Activated gamma-delta T cell treated with Interleukin-2 at 50 U/mL for 16 hours (primary cell): ENCODE data around the gene ZC2HC1B.
"Not testable (repeated sequence)": the region's sequence is repeated elsewhere in the genome, so short reads cannot be mapped to it uniquely, and the experiment has no call there.

Experiments
- DNase-seq: peaks from one replicate; pipeline ENCODE4 v3.0.0-alpha.2; 2020

Gene ZC2HC1B

DNA sequence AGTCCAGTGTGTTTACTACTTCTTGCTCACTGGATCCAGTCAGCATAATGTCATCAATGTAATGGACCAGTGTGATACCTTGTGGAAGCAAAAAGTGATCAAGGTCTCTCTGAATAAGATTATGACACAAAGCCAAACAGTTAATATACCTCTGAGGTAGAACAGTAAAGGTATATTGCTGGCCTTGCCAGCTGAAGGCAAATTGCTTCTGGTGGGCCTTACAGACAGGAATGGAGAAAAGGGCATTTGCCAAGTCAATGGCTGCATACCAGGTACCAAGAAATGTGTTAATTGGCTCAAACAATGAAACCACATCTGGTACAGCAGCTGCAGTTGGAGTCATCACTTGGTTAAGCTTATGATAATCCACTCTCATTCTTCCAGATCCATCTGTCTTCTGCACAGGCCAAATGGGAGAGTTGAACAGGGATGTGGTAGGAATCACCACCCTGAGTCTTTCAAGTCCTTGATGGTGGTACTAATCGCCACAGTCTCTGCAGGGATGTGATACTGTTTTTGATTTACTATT lies 7.0 kb downstream of the ZC2HC1B start:
- not testable (repeated sequence) for DNase-seq

DNA sequence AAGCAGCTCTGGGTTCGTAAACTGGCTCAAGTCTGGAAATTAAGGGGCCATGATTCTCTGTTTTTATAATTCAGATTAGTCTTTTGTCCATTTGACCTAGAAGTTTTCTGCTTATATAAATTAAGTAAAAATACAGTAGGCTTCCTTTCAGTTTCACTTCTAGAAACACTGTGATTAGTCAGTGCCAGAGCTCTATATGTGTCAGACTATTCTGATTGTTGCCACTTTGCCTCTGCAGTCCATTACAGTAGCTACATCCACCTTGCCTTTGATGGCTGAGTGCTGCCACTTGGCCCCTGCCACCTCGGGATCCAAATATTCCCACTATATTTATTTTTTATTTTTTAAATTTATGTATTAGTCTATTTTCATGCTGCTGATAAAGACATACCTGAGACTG lies 7.9 kb downstream of the ZC2HC1B start:
- no peak for DNase-seq

DNA sequence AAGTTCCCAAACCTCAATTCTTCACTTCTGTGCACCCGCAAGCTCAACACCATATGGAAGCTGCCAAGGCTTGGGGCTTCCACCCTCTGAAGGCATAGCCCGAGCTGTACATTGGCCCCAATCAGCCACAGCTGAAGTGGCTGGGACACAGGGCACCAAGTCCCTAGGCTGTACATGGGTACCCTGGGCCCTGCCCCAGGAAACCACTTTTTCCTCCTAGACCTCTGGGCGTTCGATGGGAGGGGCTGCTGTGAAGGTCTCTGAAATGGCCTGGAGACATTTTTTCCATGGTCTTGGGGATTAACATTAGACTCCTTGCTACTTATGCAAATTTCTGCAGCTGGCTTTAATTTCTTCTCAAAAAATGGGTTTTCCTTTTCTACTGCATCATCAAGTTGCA lies 9.3 kb downstream of the ZC2HC1B start:
- not testable (repeated sequence) for DNase-seq

- not testable (repeated sequence) for DNase-seq
Observed at GRCh38 chr6:143874503-143874902, 10.2 kb downstream of the ZC2HC1B start.

DNA sequence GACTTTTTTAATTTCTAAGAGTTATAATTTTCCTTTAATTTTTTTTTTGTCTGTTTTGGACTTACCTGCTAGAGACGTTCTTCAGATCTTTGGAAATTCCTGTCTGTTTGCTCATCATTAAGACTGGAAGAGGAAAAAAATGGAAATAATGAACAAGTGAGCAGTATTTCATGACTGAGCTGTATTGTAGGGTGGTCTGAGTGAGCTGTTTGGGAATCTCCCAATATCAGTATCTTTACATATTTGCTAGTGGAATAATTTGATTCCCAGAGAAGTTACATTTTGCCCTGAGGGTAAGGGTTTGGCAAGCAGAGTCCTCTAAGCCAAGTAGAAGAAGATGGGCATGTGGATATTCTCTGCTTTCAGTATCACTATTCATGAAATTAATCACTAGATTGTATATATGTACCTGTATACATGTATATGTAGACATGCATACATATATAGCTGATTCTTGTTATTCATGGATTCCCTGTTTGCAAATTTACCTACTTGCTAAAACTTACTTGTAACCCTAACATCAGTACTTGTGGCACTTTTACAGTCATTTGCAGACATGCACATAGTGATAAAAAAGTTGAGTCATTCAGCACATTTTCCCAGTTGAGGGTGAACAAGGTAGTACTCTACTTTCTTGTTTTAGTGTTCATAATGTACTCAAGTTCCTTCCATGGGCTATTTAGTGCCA lies 13.5 kb downstream of the ZC2HC1B start:
- no peak for DNase-seq

- DNase-seq = no peak
Observed at GRCh38 chr6:143878272-143878760, 14.0 kb downstream of the ZC2HC1B start.

DNA sequence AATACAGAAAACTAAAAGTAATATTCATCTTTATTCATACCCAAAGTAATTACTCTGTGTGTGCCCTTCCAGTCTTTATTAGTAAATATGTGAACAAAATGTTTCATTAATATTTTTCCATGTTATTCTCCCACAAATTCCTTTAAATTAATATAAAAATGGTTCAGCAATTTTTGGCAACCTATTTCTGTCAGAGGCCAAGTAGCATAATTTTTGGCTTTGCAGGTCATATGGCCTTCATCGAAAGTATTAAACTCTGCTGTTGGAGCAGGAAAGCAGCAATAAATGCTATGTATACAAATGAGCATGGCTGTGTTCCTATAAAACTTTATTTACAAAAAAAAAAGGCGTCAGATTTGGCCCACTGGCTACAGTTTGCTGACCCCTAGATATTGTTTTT lies 16.1 kb downstream of the ZC2HC1B start:
- DNase-seq = no peak

DNA sequence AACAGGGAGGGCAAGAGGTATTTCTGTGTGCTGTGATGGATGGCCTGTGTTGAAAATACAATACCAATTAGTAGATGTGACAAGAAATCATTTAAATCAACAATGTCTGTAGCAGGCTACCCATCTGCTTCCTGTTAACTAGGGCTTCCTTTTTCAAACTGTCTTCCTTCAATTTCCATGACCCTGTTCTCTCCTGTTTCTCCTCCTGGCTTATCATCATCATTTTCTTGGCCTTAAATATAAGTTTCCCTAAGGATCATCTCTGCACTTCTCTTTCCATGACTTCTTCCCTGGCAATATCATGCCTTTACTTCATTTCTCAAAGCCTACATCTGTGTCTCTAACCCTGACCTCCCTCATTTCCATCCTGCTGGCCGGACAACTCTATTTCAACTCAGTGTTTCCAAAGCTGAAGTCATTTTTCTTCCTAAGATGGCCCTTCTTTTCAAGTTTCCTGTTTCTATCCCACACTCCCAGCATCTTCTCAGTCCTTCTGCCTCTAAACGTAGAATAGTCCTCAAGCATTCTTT lies 18.2 kb downstream of the ZC2HC1B start:
- no peak for DNase-seq

GRCh38 chr6:143884216-143884900 lies 20.1 kb downstream of the ZC2HC1B start:
- no peak for DNase-seq

- DNase-seq = no peak
Observed at GRCh38 chr6:143885116-143885515, 20.8 kb downstream of the ZC2HC1B start.

DNA sequence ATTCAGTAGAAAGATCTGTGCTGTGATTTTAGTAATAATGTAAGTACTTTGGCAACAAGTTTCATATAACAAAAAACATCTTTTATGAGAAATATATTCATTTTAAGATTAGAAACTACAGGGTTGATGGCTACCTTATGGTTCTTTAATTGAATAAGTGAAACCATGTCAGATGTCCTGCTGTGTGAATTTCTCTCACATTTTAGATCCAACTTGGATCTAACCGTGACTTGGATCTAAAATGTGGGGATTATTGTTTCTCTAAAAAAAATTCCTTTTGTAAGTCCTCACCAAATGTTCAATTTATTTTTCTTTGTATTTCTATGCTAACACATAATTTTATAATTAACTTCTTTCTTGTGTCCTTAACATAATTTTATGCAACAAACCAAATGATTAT lies 30.4 kb downstream of the ZC2HC1B start:
- no peak for DNase-seq

GRCh38 chr6:143896126-143896860 lies 32.0 kb downstream of the ZC2HC1B start:
- DNase-seq = no peak

- no peak for DNase-seq
Observed at GRCh38 chr6:143900358-143900757, 36.1 kb downstream of the ZC2HC1B start.

DNA sequence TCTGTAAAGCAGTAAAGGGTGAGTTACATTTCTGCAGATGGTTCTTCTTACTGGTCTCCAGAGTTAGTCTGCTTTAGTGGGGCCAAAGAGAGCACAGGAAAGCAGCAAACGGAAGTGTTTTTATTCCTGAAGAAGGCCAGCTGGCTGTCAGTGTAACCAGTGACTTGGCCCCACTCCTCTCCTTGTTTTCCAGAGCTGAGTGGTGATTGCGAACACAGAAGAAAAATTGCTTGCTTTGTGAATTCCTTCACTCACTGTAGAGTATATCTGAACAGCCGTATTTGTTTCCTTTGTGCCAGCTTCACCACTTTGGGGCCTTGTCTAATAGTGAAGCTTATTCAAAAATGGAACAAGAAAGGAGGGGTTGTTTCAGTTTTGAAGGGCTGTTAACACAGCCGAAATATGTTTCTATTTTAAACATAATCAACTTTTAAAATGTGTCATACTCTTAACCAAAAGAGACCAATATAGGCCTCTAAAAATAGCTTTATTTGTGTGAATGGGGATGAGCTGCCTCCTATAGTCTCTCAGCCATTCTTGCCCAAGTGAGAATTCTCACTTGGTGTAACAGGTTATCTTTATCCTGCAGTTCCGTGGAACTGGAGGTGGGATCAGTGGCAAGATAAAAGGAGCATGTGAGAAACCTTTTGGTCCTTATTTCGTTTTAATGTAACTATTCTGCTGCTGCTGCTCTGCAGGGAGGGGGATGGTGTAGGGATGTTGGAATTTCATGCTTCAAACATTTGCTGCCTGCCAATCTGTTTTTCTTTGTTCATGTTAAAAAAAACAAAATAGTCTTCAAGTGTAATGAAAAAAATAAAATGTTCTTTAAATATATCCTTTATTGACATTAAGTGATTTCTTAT lies 37.8 kb downstream of the ZC2HC1B start:
- DNase-seq = no peak

DNA sequence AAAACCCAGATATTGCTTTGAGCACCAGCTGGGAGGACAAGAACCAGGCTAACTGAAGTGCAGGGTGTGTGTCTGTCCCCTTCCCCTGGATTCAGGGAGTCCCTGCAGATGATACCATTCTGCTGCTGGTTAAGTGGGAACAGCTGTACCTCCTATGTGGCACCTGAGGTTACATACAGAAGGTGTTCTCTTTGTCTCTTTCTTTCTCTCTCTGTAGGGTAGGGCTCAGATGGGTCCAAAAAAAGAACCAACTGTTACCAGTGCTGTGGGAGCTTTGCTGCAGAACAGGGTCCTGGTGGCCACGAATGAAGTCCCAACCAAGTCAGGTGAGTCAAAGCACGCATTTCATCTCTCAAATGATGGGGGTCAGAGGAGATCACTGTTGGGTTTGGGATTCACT lies 38.6 kb downstream of the ZC2HC1B start:
- no peak for DNase-seq

DNA sequence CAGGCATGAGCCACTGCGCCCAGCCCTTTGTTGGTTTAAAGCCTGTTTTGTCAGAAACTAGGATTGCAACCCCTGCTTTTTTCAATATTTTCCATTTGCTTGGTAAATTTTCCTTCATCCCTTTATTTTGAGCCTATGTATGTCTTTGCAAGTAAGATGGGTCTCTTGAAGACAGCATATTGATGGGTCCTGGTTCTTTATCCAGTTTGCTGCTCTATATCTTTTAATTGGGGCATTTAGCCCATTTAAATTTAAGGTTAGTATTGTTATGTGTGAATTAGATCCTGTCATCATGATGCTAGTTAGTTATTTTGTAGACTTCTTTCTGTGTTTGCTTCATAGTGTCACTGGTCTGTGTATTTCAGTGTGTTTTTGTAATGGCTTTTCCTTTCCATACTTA lies 46.8 kb downstream of the ZC2HC1B start:
- DNase-seq = no peak

- no peak for DNase-seq
Observed at GRCh38 chr6:143912671-143913070, 48.4 kb downstream of the ZC2HC1B start.

- not testable (repeated sequence) for DNase-seq
Observed at GRCh38 chr6:143917026-143917425, 52.8 kb downstream of the ZC2HC1B start.

GRCh38 chr6:143928853-143929252 lies 64.6 kb downstream of the ZC2HC1B start:
- DNase-seq = no peak

- no peak for DNase-seq
Observed at GRCh38 chr6:143929975-143930374, 65.7 kb downstream of the ZC2HC1B start.

DNA sequence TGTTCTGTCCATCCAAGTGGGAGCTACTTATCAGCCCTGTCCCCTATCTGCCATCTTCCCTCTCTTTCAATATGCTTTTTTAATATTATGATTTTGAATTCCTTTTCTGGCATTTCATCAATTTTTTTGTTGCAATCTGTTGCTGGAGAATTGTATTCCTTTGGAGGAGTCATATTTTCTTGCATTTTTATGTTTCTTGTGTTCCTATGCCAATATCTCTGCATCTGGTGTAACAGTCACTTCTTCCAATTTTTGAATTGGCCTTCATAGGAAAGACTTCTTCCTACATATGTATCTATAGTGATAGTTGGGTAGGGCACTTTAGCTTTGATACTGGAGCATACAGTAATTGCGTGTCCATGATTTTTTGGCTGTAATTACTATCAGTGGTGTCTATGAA lies 70.1 kb downstream of the ZC2HC1B start:
- DNase-seq = no peak

DNA sequence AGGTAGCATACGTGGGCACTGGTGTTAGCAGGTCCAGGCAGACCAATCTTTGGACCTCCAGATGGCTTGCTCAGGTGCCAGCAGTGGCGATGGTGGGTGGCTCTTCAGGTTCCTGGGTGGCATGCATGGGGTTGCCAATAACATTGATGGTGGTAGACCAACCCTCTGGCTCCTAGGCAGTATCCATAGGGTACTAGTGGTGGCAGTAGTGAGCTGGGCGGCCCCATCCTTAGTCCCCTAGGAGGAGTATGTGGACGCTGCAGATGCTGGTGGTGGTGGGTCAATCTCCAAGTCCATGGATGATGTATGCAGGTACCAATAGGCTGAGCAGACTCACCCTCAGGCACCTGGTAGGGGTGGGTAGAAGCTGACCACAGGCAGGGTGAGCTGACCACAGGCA lies 70.6 kb downstream of the ZC2HC1B start:
- no peak for DNase-seq
